Measurements from ENCODE around the gene S100A3.

The S100A3 gene

GRCh38 chr1:153537376-153537730 lies 11.7 kb downstream of the S100A3 start:
- DNase-seq (ENCODE audit: insufficient read length) (no peak), FAIRE-seq (no peak)
- TF ChIP-seq POLR2A (IDR thresholded peaks at IDR 0.05; ENCODE audit: low read depth, low read length) = no peak
- TF ChIP-seq POLR2AphosphoS5 (IDR thresholded peaks at IDR 0.05; ENCODE audit: low read depth, low read length) = no peak
- no peak for TF ChIP-seq TAF1 (IDR thresholded peaks at IDR 0.05; ENCODE audit: borderline replicate concordance, low read depth, low read length)

- DNase-seq (ENCODE audit: insufficient read length) = no peak
- FAIRE-seq = no peak
Observed at GRCh38 chr1:153536671-153537375, 12.2 kb downstream of the S100A3 start.

GRCh38 chr1:153536012-153536670 lies 12.9 kb downstream of the S100A3 start:
- DNase-seq (ENCODE audit: insufficient read length) (no peak), FAIRE-seq (no peak)

More at GRCh38 chr1:153536671-153537375, 12.2 kb downstream of the S100A3 start:
- TF ChIP-seq TAF1 (IDR thresholded peaks at IDR 0.05; ENCODE audit: borderline replicate concordance, low read depth, low read length) (no peak), POLR2A (IDR thresholded peaks at IDR 0.05; ENCODE audit: low read depth, low read length) (no peak), POLR2AphosphoS5 (IDR thresholded peaks at IDR 0.05; ENCODE audit: low read depth, low read length) (no peak)

GRCh38 chr1:153535242-153536011 lies 13.6 kb downstream of the S100A3 start, which contains the start of gene S100A6:
Gene S100A6 (minus strand): TSS chr1:153535991. CDS start chr1:153535339, 652 bp downstream.
- FAIRE-seq (no peak), DNase-seq (ENCODE audit: insufficient read length) (no peak)
- TF ChIP-seq POLR2A (IDR thresholded peaks at IDR 0.05; ENCODE audit: low read depth, low read length) = no peak

More at GRCh38 chr1:153536012-153536670, 12.9 kb downstream of the S100A3 start:
- TF ChIP-seq POLR2AphosphoS5 (IDR thresholded peaks at IDR 0.05; ENCODE audit: low read depth, low read length) (no peak), POLR2A (IDR thresholded peaks at IDR 0.05; ENCODE audit: low read depth, low read length) (no peak), TAF1 (IDR thresholded peaks at IDR 0.05; ENCODE audit: borderline replicate concordance, low read depth, low read length) (no peak)

GRCh38 chr1:153534925-153535241 lies 14.2 kb downstream of the S100A3 start:
- FAIRE-seq (no peak), DNase-seq (ENCODE audit: insufficient read length) (no peak)
- no peak for TF ChIP-seq POLR2AphosphoS5 (IDR thresholded peaks at IDR 0.05; ENCODE audit: low read depth, low read length)
- no peak for TF ChIP-seq POLR2A (IDR thresholded peaks at IDR 0.05; ENCODE audit: low read depth, low read length)
- no peak for TF ChIP-seq TAF1 (IDR thresholded peaks at IDR 0.05; ENCODE audit: borderline replicate concordance, low read depth, low read length)

GRCh38 chr1:153534226-153534924 lies 14.7 kb downstream of the S100A3 start:
- no peak for DNase-seq (ENCODE audit: insufficient read length)
- no peak for FAIRE-seq
- TF ChIP-seq TAF1 (IDR thresholded peaks at IDR 0.05; ENCODE audit: borderline replicate concordance, low read depth, low read length) = no peak
- no peak for TF ChIP-seq POLR2A (IDR thresholded peaks at IDR 0.05; ENCODE audit: low read depth, low read length)
- no peak for TF ChIP-seq POLR2AphosphoS5 (IDR thresholded peaks at IDR 0.05; ENCODE audit: low read depth, low read length)

- DNase-seq (ENCODE audit: insufficient read length) (no peak), FAIRE-seq (no peak)
- TF ChIP-seq POLR2AphosphoS5 (IDR thresholded peaks at IDR 0.05; ENCODE audit: low read depth, low read length) (no peak), POLR2A (IDR thresholded peaks at IDR 0.05; ENCODE audit: low read depth, low read length) (no peak), TAF1 (IDR thresholded peaks at IDR 0.05; ENCODE audit: borderline replicate concordance, low read depth, low read length) (no peak)
Observed at GRCh38 chr1:153533689-153534201, 15.3 kb downstream of the S100A3 start.

- FAIRE-seq = no peak
- DNase-seq (ENCODE audit: insufficient read length) = peak; percentile 72
- TF ChIP-seq POLR2AphosphoS5 (IDR thresholded peaks at IDR 0.05; ENCODE audit: low read depth, low read length) (no peak), TAF1 (IDR thresholded peaks at IDR 0.05; ENCODE audit: borderline replicate concordance, low read depth, low read length) (no peak), POLR2A (IDR thresholded peaks at IDR 0.05; ENCODE audit: low read depth, low read length) (no peak)
Observed at GRCh38 chr1:153532769-153533599, 16.1 kb downstream of the S100A3 start.

GRCh38 chr1:153532181-153532580 lies 16.9 kb downstream of the S100A3 start:
- FAIRE-seq (no peak), DNase-seq (ENCODE audit: insufficient read length) (no peak)
- no peak for TF ChIP-seq TAF1 (IDR thresholded peaks at IDR 0.05; ENCODE audit: borderline replicate concordance, low read depth, low read length)
- TF ChIP-seq POLR2AphosphoS5 (IDR thresholded peaks at IDR 0.05; ENCODE audit: low read depth, low read length) = no peak
- TF ChIP-seq POLR2A (IDR thresholded peaks at IDR 0.05; ENCODE audit: low read depth, low read length) = no peak

- DNase-seq (ENCODE audit: insufficient read length) (no peak), FAIRE-seq (no peak)
- TF ChIP-seq TAF1 (IDR thresholded peaks at IDR 0.05; ENCODE audit: borderline replicate concordance, low read depth, low read length) (no peak), POLR2A (IDR thresholded peaks at IDR 0.05; ENCODE audit: low read depth, low read length) (no peak), POLR2AphosphoS5 (IDR thresholded peaks at IDR 0.05; ENCODE audit: low read depth, low read length) (no peak)
Observed at GRCh38 chr1:153531638-153532037, 17.4 kb downstream of the S100A3 start.

Measured in GM12892 (cell line).